Measurements from ENCODE around the gene MCFD2.

The MCFD2 gene

DNA sequence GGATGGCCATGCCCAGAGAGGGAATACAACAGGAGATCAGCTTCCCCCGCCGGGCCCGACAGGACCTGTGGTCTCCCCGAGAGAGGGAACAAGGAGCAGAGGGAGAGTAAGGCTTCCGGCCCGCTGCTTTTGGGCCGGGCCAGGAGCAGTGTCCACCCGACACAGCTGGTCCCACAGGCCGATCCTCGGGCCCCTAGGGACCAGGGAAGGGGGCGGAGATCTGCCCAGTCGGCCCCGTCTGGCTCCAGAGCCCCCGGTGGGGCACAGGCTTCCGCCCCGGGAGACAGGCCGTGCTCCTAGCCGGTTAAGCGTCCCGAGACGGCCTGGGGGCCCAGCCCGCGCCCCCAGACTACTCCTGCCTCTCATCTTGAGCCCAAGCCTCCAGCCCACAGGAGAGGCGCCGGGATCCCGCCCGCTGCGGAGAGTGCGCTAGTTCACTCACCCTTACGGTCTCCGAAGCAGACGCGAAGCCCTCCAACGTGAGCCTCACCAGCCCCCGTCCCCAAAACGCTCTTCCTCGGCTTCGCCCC lies at the start of gene MCFD2:
MCFD2 (minus strand) TSS at position 526 of the 530 bp plus-strand sequence. CDS start 6,635 bp downstream, outside the sequence.
- no peak for DNase-seq

DNA sequence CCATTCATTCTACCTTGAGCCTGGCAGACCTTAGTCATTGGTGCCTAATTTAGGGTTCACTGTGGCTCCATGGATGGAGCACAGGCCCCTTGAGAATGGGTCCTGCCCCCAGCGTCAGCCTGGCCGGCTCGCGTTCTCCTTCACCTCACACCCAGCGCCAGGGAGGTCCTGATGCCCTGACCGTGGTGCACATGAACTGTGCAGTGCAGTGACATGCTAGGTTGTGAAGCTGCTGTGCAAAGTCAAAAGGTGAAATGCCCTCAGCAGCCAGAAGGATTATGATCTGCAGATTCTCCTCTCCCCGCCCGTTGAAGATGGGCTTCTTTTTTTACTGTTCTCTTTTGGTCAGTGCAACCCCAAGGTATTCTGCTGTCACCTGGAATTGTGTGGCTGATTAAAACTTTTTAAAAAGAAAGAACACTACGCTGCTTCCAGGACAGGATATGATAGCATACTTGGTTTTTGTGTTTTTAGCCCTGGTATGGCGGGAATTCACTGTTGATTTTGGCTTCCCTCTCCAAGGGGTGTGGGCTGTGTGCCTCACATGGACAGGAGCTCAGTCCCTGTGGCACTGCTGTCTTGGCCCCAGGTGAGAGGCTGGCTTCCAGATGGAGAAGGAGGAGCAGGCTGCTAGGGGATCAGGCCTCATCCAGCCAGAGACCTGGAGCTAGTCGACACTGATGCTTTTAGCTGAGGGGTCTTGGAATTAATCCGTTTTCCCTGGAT lies 49.4 kb upstream of the MCFD2 start:
- no peak for DNase-seq

GRCh38 chr2:46963941-46964673 lies 48.5 kb upstream of the MCFD2 start:
- DNase-seq: no peak

- no peak for DNase-seq
Observed at GRCh38 chr2:46963210-46963609, 47.6 kb upstream of the MCFD2 start.

- no peak for DNase-seq
Observed at GRCh38 chr2:46962751-46963150, 47.1 kb upstream of the MCFD2 start.

DNA sequence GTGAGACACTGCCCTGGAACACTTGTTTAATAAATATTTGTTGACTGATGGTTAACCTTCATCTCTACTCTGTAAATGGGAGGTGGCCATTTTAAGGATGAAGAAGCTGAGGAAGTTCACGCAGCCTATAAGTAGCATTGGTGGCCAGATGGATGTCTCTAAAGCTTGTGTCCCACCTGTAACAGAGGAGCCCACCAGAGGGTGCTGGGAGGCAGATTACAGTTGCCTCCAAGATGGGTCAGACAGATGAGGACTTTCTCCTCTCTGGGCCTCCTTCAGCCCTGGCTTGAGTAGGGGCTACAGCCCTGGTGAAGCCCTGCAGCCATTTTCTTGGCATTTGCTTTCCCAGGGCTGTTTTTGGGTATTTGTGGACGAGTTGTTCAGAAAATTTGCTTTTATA lies 45.0 kb upstream of the MCFD2 start:
- no peak for DNase-seq

GRCh38 chr2:46958431-46959017 lies 42.9 kb upstream of the MCFD2 start:
- DNase-seq: no peak

DNA sequence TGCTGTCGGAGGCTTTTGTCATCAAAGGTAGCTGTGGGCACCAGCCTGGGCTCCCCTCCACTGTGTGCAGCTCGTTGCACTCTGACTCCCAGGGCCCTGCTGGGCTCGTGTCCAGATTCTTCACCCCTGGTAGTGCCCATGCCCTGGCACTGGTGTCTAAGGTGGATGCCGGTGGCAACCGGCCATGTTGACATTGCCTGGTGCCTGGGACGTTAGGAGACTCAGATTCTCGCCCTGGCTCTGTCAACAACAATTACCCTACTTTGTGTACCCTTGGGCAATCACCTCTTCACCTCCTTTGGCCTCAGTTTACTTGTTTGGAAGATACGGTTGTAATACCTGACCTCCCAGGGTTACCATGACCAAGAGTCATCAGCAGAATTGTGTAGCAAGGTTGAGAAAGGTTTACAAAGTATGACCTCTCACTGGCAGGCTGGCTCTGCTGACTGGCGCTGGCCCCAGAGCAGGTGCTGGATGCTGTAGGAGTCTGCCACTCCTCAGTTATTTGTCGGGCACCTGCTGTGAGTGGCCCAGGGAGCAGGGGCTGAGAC lies 41.5 kb upstream of the MCFD2 start:
- DNase-seq: no peak

DNA sequence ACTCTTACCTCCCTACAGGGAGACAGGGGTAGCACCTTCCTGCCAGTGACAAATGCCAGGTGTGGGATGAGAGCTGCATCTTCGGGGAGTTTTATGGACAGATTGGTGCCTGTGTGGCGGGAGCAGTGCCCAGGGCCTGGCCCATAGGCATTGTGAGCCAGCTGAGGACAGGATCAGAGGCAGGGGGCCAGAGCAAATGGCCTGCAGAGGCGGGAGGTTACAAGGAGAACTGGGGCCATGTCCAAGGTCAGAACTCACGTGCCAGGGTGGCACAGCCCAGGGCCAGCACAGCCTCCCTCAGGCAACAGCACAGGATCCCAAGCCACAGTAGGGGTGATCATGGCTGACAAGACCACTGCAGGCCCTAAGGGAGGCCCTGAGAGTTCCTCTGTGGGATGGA lies 40.2 kb upstream of the MCFD2 start:
- DNase-seq: no peak

GRCh38 chr2:46954951-46955571 lies 39.5 kb upstream of the MCFD2 start:
- DNase-seq: no peak

GRCh38 chr2:46952171-46952570 lies 36.6 kb upstream of the MCFD2 start:
- DNase-seq: no peak

DNA sequence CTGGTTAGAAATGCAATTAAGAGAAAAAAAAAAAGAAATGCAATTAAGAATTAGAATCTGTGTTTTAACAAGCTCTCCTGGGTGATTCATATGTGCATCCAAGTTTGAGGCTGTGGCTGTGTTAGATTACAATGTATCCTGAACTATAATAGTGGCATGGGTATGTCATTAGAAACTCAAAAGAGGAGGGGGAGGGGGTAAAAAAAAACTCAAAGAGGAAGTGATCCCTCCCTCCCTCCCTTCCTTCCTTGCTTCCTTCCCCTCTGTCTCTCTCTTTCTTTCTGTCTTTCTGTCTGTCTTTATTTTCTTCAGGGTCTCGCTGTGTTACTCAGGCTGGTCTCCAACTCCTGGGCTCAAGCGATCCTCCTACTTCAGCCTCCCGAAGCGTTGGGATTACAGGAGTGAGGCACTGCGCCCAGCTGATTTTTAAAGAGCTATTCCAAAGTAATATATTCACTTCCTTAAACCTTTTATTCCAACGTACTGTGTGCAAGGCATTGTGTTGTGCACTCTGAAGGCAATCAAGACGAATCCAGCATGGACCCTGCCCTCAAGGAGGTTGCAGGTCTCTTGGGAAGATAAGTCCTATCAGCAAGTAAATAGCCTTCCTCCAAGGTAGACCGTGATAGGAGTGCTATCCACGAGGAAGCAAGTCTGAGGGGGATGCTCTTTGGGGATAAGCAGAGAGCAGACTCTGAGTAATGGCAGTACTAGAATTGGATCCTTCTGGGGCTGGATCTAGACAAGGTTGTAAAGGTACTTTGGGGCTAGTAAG lies 35.9 kb upstream of the MCFD2 start:
- DNase-seq: no peak

- no peak for DNase-seq
Observed at GRCh38 chr2:46950314-46950713, 34.7 kb upstream of the MCFD2 start.

GRCh38 chr2:46947841-46948240 lies 32.2 kb upstream of the MCFD2 start:
- no peak for DNase-seq

DNA sequence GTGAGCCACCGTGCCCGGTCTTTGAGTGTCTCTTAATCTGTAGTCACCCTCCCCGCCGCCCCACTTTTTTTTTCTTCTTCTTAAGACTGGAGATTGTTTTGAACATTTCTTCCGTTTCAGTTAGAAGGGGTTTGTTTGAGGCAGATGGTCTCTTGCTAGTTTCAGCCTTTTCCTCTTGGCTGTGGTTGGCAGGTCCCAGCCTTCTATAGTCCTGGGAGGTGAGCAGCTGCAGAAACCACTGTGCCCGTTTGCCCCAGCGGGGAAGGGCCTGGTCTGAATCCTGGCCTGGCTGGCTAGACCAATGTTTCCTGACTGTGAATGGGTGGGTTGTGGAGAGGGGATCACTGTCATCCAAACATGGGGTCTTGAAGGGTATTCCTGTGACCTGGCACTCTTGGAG lies 30.1 kb upstream of the MCFD2 start:
- DNase-seq: no peak

- no peak for DNase-seq
Observed at GRCh38 chr2:46943881-46944798, 28.5 kb upstream of the MCFD2 start.

DNA sequence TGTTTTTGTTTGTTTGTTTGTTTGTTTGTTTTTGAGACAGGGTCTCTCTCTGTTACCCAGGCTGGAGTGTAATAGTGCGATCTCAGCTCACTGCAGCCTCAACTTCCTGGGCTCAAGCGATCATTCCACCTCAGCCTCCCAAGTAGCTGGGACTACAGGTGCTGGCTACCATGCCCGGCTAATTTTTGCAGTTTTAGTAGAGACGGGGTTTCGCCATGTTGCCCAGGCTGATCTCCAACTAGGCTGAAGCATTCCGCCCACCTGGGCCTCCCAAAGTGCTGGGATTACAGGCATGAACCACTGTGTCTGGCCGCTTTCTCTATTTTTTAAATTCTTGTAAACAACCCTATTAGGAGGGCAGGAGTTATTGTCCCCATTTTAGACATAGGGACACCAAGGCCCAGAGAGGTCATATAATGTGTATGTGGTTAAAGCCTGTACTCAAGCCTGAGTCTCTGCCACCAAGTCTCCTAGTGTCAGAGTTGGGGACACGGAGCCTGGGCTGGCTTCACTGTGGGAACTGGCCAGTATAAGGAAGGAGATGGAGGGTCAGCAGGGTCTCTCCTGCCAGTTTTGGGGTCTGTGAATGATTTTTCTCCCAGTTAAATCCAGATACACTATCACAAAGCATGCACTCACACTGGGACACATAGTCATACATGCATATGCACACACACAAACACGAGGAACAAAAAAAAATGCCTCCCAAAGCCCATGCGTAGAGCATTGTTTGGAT lies 27.5 kb upstream of the MCFD2 start:
- no peak for DNase-seq

DNA sequence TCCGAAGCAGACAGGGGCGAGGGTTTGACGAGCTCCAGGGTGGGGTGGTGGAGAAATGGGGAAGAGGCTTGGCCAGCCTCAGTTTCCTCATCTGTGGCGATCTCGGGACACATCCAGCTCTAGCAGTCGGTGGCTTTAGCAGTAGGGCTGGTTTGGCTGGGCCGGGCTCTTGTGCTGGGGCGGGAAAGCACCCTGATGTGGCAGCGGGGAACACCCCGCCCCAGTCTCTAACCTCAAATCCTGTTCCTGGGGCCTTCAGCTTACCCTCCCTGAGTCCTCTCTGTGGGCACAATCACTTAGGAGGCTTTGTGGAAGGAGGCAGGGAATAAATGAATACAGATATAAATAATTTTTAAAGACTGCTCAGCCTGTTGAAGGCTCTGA lies 26.5 kb upstream of the MCFD2 start:
- DNase-seq: no peak

DNA sequence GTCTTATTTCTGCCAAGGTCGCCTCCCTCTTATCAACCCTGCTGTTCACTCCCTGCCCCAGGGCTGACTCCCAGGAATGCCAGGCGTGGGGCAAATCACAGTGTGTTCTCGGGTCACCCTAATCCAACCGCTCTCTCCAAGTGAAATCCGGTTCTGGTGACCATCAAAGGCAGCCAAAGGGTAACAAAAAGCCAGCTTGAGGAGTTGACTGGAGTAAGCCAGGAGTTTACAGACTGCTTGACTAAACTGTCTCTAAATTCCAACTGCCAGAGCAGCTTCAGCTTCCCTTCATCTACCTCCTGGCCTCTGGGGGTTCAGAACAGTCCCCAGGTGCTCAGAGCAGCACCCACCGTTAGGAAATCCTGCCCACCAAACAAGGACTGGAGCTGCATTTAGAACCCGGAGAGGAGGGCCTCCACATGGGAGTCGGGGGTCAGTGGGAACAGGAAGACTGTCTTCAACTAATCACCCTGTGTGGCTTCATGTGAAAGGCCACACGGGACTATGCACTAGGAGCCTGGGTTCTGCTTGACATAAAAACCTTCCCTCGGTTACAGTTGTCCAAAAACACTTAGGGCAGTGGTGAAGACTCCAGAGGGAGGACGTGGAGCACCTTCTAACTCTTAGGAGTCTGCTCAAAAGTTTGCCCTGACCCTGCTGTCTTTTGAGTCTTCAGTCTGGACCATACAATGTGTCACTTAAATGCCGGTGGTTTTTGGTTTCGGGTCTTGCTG lies 24.2 kb upstream of the MCFD2 start:
- DNase-seq: no peak

DNA sequence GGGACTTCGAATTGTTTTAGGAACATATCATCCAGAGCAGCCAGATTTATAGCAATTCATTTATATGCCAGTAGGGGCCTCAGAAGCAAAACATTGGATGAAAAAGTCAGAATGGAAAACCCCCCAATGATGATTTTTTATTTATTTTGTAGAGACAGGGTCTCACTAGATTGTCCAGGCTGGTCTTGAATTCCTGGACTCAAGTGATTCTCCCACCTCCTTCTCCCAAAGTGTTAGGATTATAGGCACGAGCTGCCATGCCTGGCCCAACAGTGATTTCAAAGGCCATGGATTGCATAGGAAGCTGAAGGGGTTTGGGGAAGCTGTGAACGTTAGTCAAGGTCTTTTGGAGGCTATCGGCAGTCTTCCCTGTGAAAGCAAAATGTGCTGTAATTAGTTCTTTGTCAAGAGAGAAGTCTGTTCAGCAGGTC lies 21.9 kb upstream of the MCFD2 start:
- no peak for DNase-seq
